Immature natural killer cell (primary cell): ENCODE measurements around the gene ASIP. TPM values are rescaled to one million over a fixed set of nuclear protein-coding genes. Genes with fewer than 3 reads are reported as not detected.
"Not testable (repeated sequence)": the region's sequence is repeated elsewhere in the genome, so short reads cannot be mapped to it uniquely, and the experiment has no call there.

Experiments
- DNase-seq, 3 donors: peaks; one replicate each; pipeline ENCODE4 v3.0.0; 2022; ENCODE audit warnings: mixed read lengths in 1 of 3
- H3K27ac Mint-ChIP-seq, 6 donors: one replicate each; pipeline ENCODE4 v1.8.0; 2020; ENCODE audit warnings: mixed read lengths in 6 of 6, mild to moderate bottlenecking in 5 of 6, inconsistent platforms in 4 of 6, moderate library complexity in 3 of 6
- H3K27me3 Mint-ChIP-seq, 3 donors: one replicate each; pipeline ENCODE4 v1.8.0; 2020 to 2021; ENCODE audit warnings: low read depth in 3 of 3, mild to moderate bottlenecking in 3 of 3, mixed read lengths in 3 of 3, moderate library complexity in 3 of 3, inconsistent platforms in 1 of 3
- H3K36me3 Mint-ChIP-seq, 3 donors: one replicate each; pipeline ENCODE4 v1.8.0; 2020; ENCODE audit warnings: mixed read lengths in 3 of 3, inconsistent platforms in 2 of 3, mild to moderate bottlenecking in 2 of 3
- H3K4me1 Mint-ChIP-seq, 2 donors: one replicate each; pipeline ENCODE4 v1.8.0; 2020; ENCODE audit warnings: inconsistent platforms in 2 of 2, mild to moderate bottlenecking in 2 of 2, mixed read lengths in 2 of 2, moderate library complexity in 1 of 2
- H3K4me3 Mint-ChIP-seq, 5 donors: one replicate each; pipeline ENCODE4 v1.8.0; 2020; ENCODE audit warnings: mild to moderate bottlenecking in 5 of 5, mixed read lengths in 5 of 5, inconsistent platforms in 3 of 5, moderate library complexity in 3 of 5
- H3K9me3 Mint-ChIP-seq, 6 donors: one replicate each; pipeline ENCODE4 v1.8.0; 2020; ENCODE audit warnings: mild to moderate bottlenecking in 6 of 6, mixed read lengths in 6 of 6, inconsistent platforms in 4 of 6, moderate library complexity in 3 of 6
- polyA plus RNA-seq, 3 donors: library from polyadenylated mRNA; unstranded; fragments of 300-500 nt; fragmentation: Illumina TruSeq; gene quantifications; one replicate each; pipeline ENCODE4 v1.2.3, GENCODE V29; 2021

ASIP gene
- polyA plus RNA-seq, 3 donors from 2014 or later, result 0.43 TPM; not detected in 2

GRCh38 chr20:34281177-34281576, 40.0 kb downstream of the ASIP start:
- Mint-ChIP-seq H3K4me3 (no peak overlapping the region), H3K36me3 (peaks cover 4 to 7% (median 4%) of the 10 kb centered on the region in 3 donors), H3K4me1 (no peaks in the 10 kb centered on the region), H3K27me3 (peaks cover 0 to 4% (median 0%) of the 10 kb centered on the region in 3 donors), H3K9me3 (no peaks in the 10 kb centered on the region), H3K27ac (no peak overlapping the region)
- DNase-seq, result no peak

GRCh38 chr20:34282041-34282440, 40.8 kb downstream of the ASIP start:
- H3K4me3 Mint-ChIP-seq, result no peak overlapping the region
- peaks cover 4 to 7% (median 4%) of the 10 kb centered on the region in 3 donors for H3K36me3 Mint-ChIP-seq
- DNase-seq, result no peak
- no peaks in the 10 kb centered on the region for H3K4me1 Mint-ChIP-seq
- no peaks in the 10 kb centered on the region for H3K9me3 Mint-ChIP-seq
- no peak overlapping the region for H3K27ac Mint-ChIP-seq
- peaks cover 0 to 4% (median 0%) of the 10 kb centered on the region in 3 donors for H3K27me3 Mint-ChIP-seq

- no peak overlapping the region for H3K27ac Mint-ChIP-seq
- H3K36me3 Mint-ChIP-seq, result peaks cover 4 to 11% (median 7%) of the 10 kb centered on the region in 3 donors
- H3K4me3 Mint-ChIP-seq, result no peak overlapping the region
- H3K4me1 Mint-ChIP-seq, result no peaks in the 10 kb centered on the region
- peaks cover 0 to 2% (median 0%) of the 10 kb centered on the region in 3 donors for H3K27me3 Mint-ChIP-seq
- no peak for DNase-seq
- no peaks in the 10 kb centered on the region for H3K9me3 Mint-ChIP-seq
Measured at GRCh38 chr20:34283844-34284243, 42.6 kb downstream of the ASIP start.

GRCh38 chr20:34285450-34285849, 44.2 kb downstream of the ASIP start:
- no peaks in the 10 kb centered on the region for H3K4me1 Mint-ChIP-seq
- no peaks in the 10 kb centered on the region for H3K9me3 Mint-ChIP-seq

GRCh38 chr20:34287500-34287899, 46.3 kb downstream of the ASIP start:
- not testable (repeated sequence) for H3K9me3 Mint-ChIP-seq, H3K27ac Mint-ChIP-seq, H3K27me3 Mint-ChIP-seq, DNase-seq, H3K4me3 Mint-ChIP-seq, H3K4me1 Mint-ChIP-seq
- H3K36me3 Mint-ChIP-seq, result peaks cover 9 to 24% (median 20%) of the 10 kb centered on the region in 3 donors

More at GRCh38 chr20:34285450-34285849, 44.2 kb downstream of the ASIP start:
- Mint-ChIP-seq H3K27me3 (peaks cover 0 to 2% (median 0%) of the 10 kb centered on the region in 3 donors), H3K36me3 (peaks cover under 1 to 16% (median 12%) of the 10 kb centered on the region in 3 donors), H3K4me3 (no peak overlapping the region), H3K27ac (no peak overlapping the region)
- no peak for DNase-seq

- Mint-ChIP-seq H3K27me3 (no peaks in the 10 kb centered on the region), H3K4me3 (no peak overlapping the region), H3K4me1 (no peaks in the 10 kb centered on the region), H3K9me3 (no peaks in the 10 kb centered on the region), H3K36me3 (peaks cover 9 to 28% (median 12%) of the 10 kb centered on the region in 3 donors), H3K27ac (no peak overlapping the region)
- no peak for DNase-seq
Measured at GRCh38 chr20:34290471-34290870, 49.2 kb downstream of the ASIP start.

GRCh38 chr20:34292496-34292895, 51.3 kb downstream of the ASIP start:
- H3K36me3 Mint-ChIP-seq, result peaks cover 12 to 32% (median 15%) of the 10 kb centered on the region in 3 donors
- H3K4me3 Mint-ChIP-seq, result no peak overlapping the region
- no peaks in the 10 kb centered on the region for H3K27me3 Mint-ChIP-seq

GRCh38 chr20:34293119-34293518, 51.9 kb downstream of the ASIP start:
- no peak for DNase-seq
- no peaks in the 10 kb centered on the region for H3K27me3 Mint-ChIP-seq

More at GRCh38 chr20:34292496-34292895, 51.3 kb downstream of the ASIP start:
- Mint-ChIP-seq H3K27ac (no peak overlapping the region), H3K4me1 (no peaks in the 10 kb centered on the region), H3K9me3 (no peaks in the 10 kb centered on the region)
- no peak for DNase-seq

GRCh38 chr20:34293589-34293988, 52.4 kb downstream of the ASIP start:
- H3K9me3 Mint-ChIP-seq, result no peaks in the 10 kb centered on the region
- H3K27ac Mint-ChIP-seq, result no peak overlapping the region
- no peaks in the 10 kb centered on the region for H3K4me1 Mint-ChIP-seq
- no peak for DNase-seq
- H3K27me3 Mint-ChIP-seq, result no peaks in the 10 kb centered on the region
- peaks cover 12 to 28% (median 15%) of the 10 kb centered on the region in 3 donors for H3K36me3 Mint-ChIP-seq
- H3K4me3 Mint-ChIP-seq, result no peak overlapping the region

More at GRCh38 chr20:34293119-34293518, 51.9 kb downstream of the ASIP start:
- peaks cover 12 to 30% (median 15%) of the 10 kb centered on the region in 3 donors for H3K36me3 Mint-ChIP-seq
- no peaks in the 10 kb centered on the region for H3K4me1 Mint-ChIP-seq
- H3K9me3 Mint-ChIP-seq, result no peaks in the 10 kb centered on the region
- H3K27ac Mint-ChIP-seq, result no peak overlapping the region
- H3K4me3 Mint-ChIP-seq, result no peak overlapping the region

- H3K36me3 Mint-ChIP-seq, result peaks cover 12 to 25% (median 15%) of the 10 kb centered on the region in 3 donors
- no peaks in the 10 kb centered on the region for H3K27me3 Mint-ChIP-seq
- no peak for DNase-seq
- no peak overlapping the region for H3K27ac Mint-ChIP-seq
- H3K4me3 Mint-ChIP-seq, result no peak overlapping the region
- no peaks in the 10 kb centered on the region for H3K9me3 Mint-ChIP-seq
- H3K4me1 Mint-ChIP-seq, result no peaks in the 10 kb centered on the region
Measured at GRCh38 chr20:34294563-34294962, 53.3 kb downstream of the ASIP start.

- H3K4me1 Mint-ChIP-seq, result no peaks in the 10 kb centered on the region
- H3K9me3 Mint-ChIP-seq, result no peaks in the 10 kb centered on the region
- no peak for DNase-seq
- no peak overlapping the region for H3K4me3 Mint-ChIP-seq
- H3K36me3 Mint-ChIP-seq, result peaks cover 9 to 22% (median 15%) of the 10 kb centered on the region in 3 donors
- H3K27me3 Mint-ChIP-seq, result no peaks in the 10 kb centered on the region
- no peak overlapping the region for H3K27ac Mint-ChIP-seq
Measured at GRCh38 chr20:34295284-34295683, 54.1 kb downstream of the ASIP start.

GRCh38 chr20:34296468-34296867, 55.2 kb downstream of the ASIP start:
- H3K9me3 Mint-ChIP-seq, result no peaks in the 10 kb centered on the region
- H3K4me1 Mint-ChIP-seq, result peaks cover 0 to 1% of the 10 kb centered on the region in 2 donors
- no peaks in the 10 kb centered on the region for H3K27me3 Mint-ChIP-seq
- no peak overlapping the region for H3K4me3 Mint-ChIP-seq
- no peak overlapping the region for H3K27ac Mint-ChIP-seq
- DNase-seq, result no peak
- H3K36me3 Mint-ChIP-seq, result peaks cover 0 to 13% (median 10%) of the 10 kb centered on the region in 3 donors

GRCh38 chr20:34298294-34298784, 57.1 kb downstream of the ASIP start:
- not testable (repeated sequence) for H3K36me3 Mint-ChIP-seq, H3K4me3 Mint-ChIP-seq, H3K4me1 Mint-ChIP-seq, H3K27me3 Mint-ChIP-seq, H3K27ac Mint-ChIP-seq, H3K9me3 Mint-ChIP-seq
- peak in 1 of 3 donors; percentile 2 for DNase-seq

- Mint-ChIP-seq H3K4me1 (peaks cover 15 to 17% of the 10 kb centered on the region in 2 donors), H3K4me3 (no peak overlapping the region), H3K9me3 (no peaks in the 10 kb centered on the region), H3K27me3 (peaks cover 0 to 4% (median 0%) of the 10 kb centered on the region in 3 donors), H3K27ac (no peak overlapping the region), H3K36me3 (peaks cover 0 to 6% (median 5%) of the 10 kb centered on the region in 3 donors)
- no peak for DNase-seq
Measured at GRCh38 chr20:34299556-34300255, 58.5 kb downstream of the ASIP start.
